Muscle of leg (tissue), 16 donors: Measurements from ENCODE around the gene TBC1D14. TPM values are rescaled to one million over a fixed set of nuclear protein-coding genes. Genes with fewer than 3 reads are reported as not detected.

Source experiments
- DNase-seq: peaks from one replicate; pipeline ENCODE4 v3.0.0; 2013
- H3K27ac ChIP-seq: one replicate; pipeline ENCODE4 v1.5.1; 2013; ENCODE audit warnings: mild to moderate bottlenecking, low read length, control low read depth
- H3K27me3 ChIP-seq: one replicate; pipeline ENCODE4 v1.6.1; 2013; ENCODE audit warnings: low read length; ENCODE audit not compliant: control insufficient read depth, insufficient read depth
- H3K36me3 ChIP-seq: one replicate; pipeline ENCODE4 v1.6.1; 2013; ENCODE audit warnings: low read length; ENCODE audit not compliant: control insufficient read depth, insufficient read depth
- H3K4me1 ChIP-seq: one replicate; pipeline ENCODE4 v1.6.1; 2013; ENCODE audit warnings: low read length; ENCODE audit not compliant: control insufficient read depth, insufficient read depth
- H3K4me3 ChIP-seq: one replicate; pipeline ENCODE4 v1.5.1; 2013; ENCODE audit warnings: low read length, control low read depth
- H3K9me3 ChIP-seq: replicated peaks from 2 replicates; pipeline ENCODE4 v1.6.1; 2013; ENCODE audit warnings: low read depth, low read length; ENCODE audit not compliant: control insufficient read depth
- WGBS: methylation state at CpG from one replicate; pipeline ENCODE4 v1.1.5; 2013; ENCODE audit warnings: missing lambda C conversion rate; ENCODE audit not compliant: insufficient coverage; 5-methylcytosine and 5-hydroxymethylcytosine counted together
- long read RNA-seq, 11 donors: transcript quantifications; one replicate each; lab custom pipeline, GENCODE V29; 2026
- polyA plus RNA-seq, 8 donors: library from polyadenylated mRNA; unstranded; fragments of 120-200 nt; gene quantifications; one replicate each; pipeline versions ENCODE4 v1.2.1 to v1.2.3, GENCODE V29; 2013; ENCODE audit warnings: inconsistent platforms in 1 of 8, low replicate concordance in 1 of 8; ENCODE audit not compliant: insufficient read length in 8 of 8, insufficient read depth in 1 of 8
- total RNA-seq: library from RNA; stranded (reverse); fragments of 120-200 nt; gene quantifications from one replicate; pipeline ENCODE4 v1.2.4, GENCODE V29; 2013

The TBC1D14 gene, protein sequence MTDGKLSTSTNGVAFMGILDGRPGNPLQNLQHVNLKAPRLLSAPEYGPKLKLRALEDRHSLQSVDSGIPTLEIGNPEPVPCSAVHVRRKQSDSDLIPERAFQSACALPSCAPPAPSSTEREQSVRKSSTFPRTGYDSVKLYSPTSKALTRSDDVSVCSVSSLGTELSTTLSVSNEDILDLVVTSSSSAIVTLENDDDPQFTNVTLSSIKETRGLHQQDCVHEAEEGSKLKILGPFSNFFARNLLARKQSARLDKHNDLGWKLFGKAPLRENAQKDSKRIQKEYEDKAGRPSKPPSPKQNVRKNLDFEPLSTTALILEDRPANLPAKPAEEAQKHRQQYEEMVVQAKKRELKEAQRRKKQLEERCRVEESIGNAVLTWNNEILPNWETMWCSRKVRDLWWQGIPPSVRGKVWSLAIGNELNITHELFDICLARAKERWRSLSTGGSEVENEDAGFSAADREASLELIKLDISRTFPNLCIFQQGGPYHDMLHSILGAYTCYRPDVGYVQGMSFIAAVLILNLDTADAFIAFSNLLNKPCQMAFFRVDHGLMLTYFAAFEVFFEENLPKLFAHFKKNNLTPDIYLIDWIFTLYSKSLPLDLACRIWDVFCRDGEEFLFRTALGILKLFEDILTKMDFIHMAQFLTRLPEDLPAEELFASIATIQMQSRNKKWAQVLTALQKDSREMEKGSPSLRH
- total RNA-seq (45.2 TPM), polyA plus RNA-seq (10 to 100 TPM; 31.3 to 40.3 (median 38.7) TPM)
- long read RNA-seq, donor 1, full-length matches to known transcripts, result 4 of 4 reads
- long read RNA-seq, donor 1, partial matches to known transcripts, result 0 of 4 reads
- long read RNA-seq, donor 1, other reads (novel, unspliced or antisense), result 0 of 4 reads
- long read RNA-seq, donor 2, full-length matches to known transcripts, result 1 of 1 reads
- long read RNA-seq, donor 2, partial matches to known transcripts, result 0 of 1 reads
- long read RNA-seq, donor 2, other reads (novel, unspliced or antisense), result 0 of 1 reads
- long read RNA-seq, donor 3, result 0 reads
- long read RNA-seq, donor 4, full-length matches to known transcripts, result 2 of 2 reads
- long read RNA-seq, donor 4, partial matches to known transcripts, result 0 of 2 reads
- long read RNA-seq, donor 4, other reads (novel, unspliced or antisense), result 0 of 2 reads
- long read RNA-seq, donor 5, full-length matches to known transcripts, result 6 of 12 reads
- long read RNA-seq, donor 5, partial matches to known transcripts, result 0 of 12 reads
- long read RNA-seq, donor 5, other reads (novel, unspliced or antisense), result 6 of 12 reads
- long read RNA-seq, donor 6, full-length matches to known transcripts, result 4 of 20 reads
- long read RNA-seq, donor 6, partial matches to known transcripts, result 11 of 20 reads
- long read RNA-seq, donor 6, other reads (novel, unspliced or antisense), result 5 of 20 reads
- long read RNA-seq, donor 7, full-length matches to known transcripts, result 1 of 1 reads
- long read RNA-seq, donor 7, partial matches to known transcripts, result 0 of 1 reads
- long read RNA-seq, donor 7, other reads (novel, unspliced or antisense), result 0 of 1 reads
- long read RNA-seq, donor 8, full-length matches to known transcripts, result 1 of 1 reads
- long read RNA-seq, donor 8, partial matches to known transcripts, result 0 of 1 reads
- long read RNA-seq, donor 8, other reads (novel, unspliced or antisense), result 0 of 1 reads
- long read RNA-seq, donor 9, full-length matches to known transcripts, result 1 of 1 reads
- long read RNA-seq, donor 9, partial matches to known transcripts, result 0 of 1 reads
- long read RNA-seq, donor 9, other reads (novel, unspliced or antisense), result 0 of 1 reads
- long read RNA-seq, donor 10, full-length matches to known transcripts, result 1 of 1 reads
- long read RNA-seq, donor 10, partial matches to known transcripts, result 0 of 1 reads
- long read RNA-seq, donor 10, other reads (novel, unspliced or antisense), result 0 of 1 reads
- long read RNA-seq, donor 11, full-length matches to known transcripts, result 1 of 1 reads
- long read RNA-seq, donor 11, partial matches to known transcripts, result 0 of 1 reads
- long read RNA-seq, donor 11, other reads (novel, unspliced or antisense), result 0 of 1 reads

DNA sequence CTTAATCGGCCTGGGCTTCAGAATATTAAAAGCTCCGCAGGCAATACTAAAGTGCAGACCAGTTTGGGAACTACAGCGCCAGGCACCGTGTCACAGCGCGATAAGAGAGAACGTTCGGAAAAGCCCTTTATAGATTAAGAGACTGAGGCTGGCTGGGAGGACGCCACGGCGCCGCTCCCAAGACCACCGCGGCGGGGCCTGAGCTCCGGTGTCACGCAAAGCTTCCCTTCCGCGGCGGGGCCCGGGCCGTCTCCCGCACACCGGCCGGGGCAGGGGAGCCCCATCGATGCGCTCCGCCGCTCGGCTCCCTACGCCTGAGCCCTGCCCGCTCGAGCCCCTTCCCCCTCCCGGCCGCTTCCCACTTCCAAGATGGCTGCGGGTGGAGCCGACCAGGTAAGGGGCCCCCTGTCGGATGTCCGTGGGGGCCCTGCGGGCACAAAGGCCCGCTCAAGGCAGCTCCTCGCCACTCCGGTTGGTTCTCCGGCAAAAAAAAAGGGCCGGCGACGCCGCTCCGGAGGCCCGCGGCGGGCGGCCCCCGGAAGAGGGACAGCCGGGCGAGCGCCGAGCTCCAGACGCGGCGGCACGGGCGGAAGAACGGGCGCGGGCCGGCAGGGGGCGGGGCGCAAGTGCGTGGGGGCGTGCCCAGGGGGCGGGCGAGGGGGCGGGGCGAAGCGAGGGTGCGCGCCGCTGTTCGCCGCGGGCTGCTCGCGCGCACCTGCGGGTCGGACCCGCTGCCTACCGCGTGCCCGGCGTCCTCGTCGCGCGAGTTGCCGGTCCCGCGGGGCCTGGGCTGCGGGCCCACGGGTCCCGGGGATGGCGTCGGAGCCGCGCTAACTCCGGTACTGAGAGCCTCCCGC is at the start of gene TBC1D14:
Gene TBC1D14, plus strand, starts transcription at position 714 of the 857 bp plus-strand sequence. CDS start 13,564 bp downstream, outside the sequence.
- peak within 1 kb of the TSS; percentile 96 for H3K27ac ChIP-seq
- no peaks in the 10 kb centered on the region for H3K9me3 ChIP-seq
- H3K36me3 ChIP-seq, result no peaks in the 10 kb centered on the region
- H3K4me3 ChIP-seq, result peak within 1 kb of the TSS; percentile 86
- H3K27me3 ChIP-seq, result peaks cover 32% of the 10 kb centered on the region
- H3K4me1 ChIP-seq, result peaks cover 35% of the 10 kb centered on the region
- DNase-seq, result peak; percentile 95
- WGBS, result under 1% methylated on average over 107 of the region's 108 CpGs

DNA sequence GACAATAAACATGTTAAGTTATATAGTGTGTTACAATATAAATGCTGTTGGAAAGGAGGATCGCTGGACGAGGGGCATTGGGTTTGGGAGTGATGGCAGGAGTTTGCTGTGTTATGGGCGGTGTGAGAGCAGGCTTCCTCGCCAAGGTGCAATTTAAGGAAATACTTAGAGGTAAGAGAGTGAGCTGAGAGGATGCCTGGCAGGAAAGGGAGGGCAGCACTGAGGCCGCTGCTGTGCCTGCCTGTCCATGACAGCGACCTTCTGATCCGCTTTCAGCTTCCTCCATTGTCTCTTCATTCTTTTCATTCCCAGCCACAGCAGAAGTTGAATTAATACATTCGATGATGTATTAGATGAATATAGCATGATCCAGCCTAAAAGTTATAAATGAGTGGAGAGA is 41.2 kb upstream of the TBC1D14 start:
- no peak overlapping the region for H3K4me3 ChIP-seq
- H3K4me1 ChIP-seq, result peaks cover 5% of the 10 kb centered on the region
- no peaks in the 10 kb centered on the region for H3K27me3 ChIP-seq
- H3K9me3 ChIP-seq, result no peaks in the 10 kb centered on the region
- 94% methylated on average over 4 of the region's 8 CpGs for WGBS
- no peak overlapping the region for H3K27ac ChIP-seq
- no peak for DNase-seq
- H3K36me3 ChIP-seq, result peaks cover 50% of the 10 kb centered on the region

DNA sequence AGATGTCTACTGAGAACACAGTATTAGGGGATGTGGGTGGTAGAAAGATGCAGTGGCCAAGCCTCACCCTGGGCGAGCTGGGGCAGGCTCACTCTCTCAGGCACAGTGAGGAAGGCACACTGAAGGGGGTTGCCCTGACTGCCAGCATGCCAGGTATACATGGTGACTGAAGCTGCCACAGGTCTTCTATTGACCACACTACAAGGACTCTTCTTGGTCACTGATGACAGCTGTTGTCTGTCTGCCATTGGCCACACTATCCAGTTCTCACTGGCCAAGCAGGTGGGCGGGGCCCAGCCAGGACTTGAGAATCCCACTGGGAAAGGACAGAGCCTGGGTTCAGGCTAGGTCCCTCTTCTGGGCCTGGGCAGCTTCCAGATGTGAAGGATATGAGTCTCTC is 39.7 kb upstream of the TBC1D14 start:
- 100% methylated on average over 1 of the region's 2 CpGs for WGBS

DNA sequence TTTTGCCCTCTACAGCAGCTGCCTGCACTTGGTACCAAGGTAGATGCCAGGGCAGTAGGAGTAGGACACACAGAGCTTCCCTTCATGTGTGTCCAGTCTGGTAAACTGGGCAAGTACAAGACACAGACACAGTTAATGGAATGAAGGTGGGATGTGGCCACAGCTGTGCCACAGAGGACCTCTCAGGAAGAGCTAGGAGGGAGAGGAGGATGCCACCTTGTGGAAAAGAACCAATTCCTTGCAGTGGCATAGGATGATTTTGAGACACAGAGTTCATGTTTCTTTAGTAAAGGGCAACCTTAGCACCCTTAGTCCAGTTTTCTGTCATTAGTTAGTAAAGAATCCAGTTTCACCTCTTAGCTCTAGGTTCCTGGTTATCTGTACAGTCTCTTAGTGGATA is 36.3 kb upstream of the TBC1D14 start:
- Histone ChIP-seq H3K9me3 (no peaks in the 10 kb centered on the region), H3K36me3 (peaks cover 61% of the 10 kb centered on the region), H3K4me3 (no peak overlapping the region), H3K27me3 (no peaks in the 10 kb centered on the region), H3K27ac (no peak overlapping the region), H3K4me1 (peaks cover 37% of the 10 kb centered on the region)
- DNase-seq, result no peak

More for the DNA sequence above, 39.7 kb upstream of the TBC1D14 start:
- Histone ChIP-seq H3K27me3 (no peaks in the 10 kb centered on the region), H3K4me1 (peaks cover 17% of the 10 kb centered on the region), H3K27ac (no peak overlapping the region), H3K36me3 (peaks cover 56% of the 10 kb centered on the region), H3K9me3 (no peaks in the 10 kb centered on the region), H3K4me3 (no peak overlapping the region)
- no peak for DNase-seq

DNA sequence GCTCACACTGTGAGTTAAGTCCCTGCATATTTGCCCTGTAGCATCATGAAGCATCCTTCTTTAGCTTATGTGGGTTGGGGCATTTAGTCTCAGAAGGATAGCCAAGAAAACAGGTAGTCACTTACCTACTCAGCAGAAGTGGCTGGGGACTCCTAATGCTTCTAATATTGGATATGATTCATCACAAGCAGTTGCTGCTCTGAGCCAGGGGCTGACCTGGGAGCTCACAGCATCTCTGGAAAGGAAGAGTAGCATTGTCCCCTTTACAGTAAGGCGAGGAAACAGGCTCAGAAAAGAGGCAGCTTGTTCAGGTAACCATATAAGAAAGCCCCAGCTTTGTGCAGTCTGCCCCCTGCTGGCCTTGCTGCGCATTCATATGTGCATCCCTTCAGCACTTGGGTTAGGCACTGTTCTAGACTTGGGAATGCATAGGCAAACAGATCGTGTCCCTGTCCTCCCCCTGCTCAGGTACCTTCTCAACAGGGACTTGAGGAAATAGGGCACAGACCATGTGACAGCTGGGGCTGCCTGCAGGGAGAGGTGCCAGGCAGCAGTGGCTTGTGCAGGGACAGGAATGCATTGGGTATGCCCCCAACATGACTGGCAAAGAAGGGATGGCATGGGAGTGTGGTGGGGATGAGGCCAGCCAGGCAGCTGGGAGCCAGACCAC is 35.7 kb upstream of the TBC1D14 start:
- DNase-seq, result peak; percentile 65
- Histone ChIP-seq H3K36me3 (peaks cover 62% of the 10 kb centered on the region), H3K4me3 (no peak overlapping the region), H3K9me3 (no peaks in the 10 kb centered on the region), H3K27me3 (no peaks in the 10 kb centered on the region), H3K27ac (no peak overlapping the region), H3K4me1 (peaks cover 37% of the 10 kb centered on the region)
- WGBS, result 52% methylated on average over 3 of the region's 3 CpGs

DNA sequence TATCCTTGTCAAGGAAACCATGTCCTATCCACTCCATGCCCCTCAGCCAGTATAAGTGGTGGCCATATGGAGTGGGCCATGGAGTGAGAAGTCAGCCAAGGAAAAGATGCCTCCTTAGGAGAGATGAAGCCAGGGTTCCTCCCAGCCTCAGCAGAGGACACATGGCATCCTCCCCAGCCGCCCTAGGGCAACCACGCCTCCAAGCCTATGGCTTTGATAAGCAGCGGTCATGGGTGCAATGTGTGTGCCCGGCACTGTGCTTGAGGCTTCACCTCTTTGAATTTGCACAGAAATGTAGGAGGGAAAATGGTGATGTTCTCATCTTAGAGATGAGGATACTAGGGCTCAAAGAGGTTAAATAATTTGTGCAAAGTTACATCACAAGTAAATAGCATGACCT is 34.6 kb upstream of the TBC1D14 start:
- Histone ChIP-seq H3K27me3 (no peaks in the 10 kb centered on the region), H3K9me3 (no peaks in the 10 kb centered on the region), H3K36me3 (peaks cover 70% of the 10 kb centered on the region), H3K27ac (no peak overlapping the region), H3K4me1 (peaks cover 36% of the 10 kb centered on the region), H3K4me3 (no peak overlapping the region)
- DNase-seq, result no peak
- WGBS, result 94% methylated on average over 4 of the region's 4 CpGs

DNA sequence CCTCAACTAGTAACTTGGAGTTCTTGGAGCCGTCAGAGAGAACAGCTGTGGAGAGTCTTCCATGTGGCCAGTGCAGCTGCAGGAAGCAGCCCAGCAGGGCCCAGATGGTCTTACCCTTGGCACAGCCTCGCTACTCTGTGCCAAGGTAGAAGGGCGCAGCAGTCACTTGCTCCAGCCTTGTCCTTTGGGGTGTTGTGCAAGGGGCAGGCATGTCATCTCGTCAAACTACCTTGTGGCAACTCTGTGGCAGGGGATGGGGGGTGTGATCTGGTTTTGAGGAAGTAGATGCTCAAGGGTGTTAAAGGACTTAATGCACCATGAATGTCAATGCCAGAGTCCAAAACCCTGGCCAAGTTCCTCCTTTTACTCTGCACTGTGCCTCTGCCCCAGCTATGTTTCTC is 34.2 kb upstream of the TBC1D14 start:
- Histone ChIP-seq H3K27me3 (no peaks in the 10 kb centered on the region), H3K9me3 (no peaks in the 10 kb centered on the region), H3K4me3 (no peak overlapping the region), H3K4me1 (peaks cover 34% of the 10 kb centered on the region), H3K27ac (peak overlapping the region; percentile 47), H3K36me3 (peaks cover 70% of the 10 kb centered on the region)
- WGBS, result 62% methylated on average over 4 of the region's 4 CpGs
- DNase-seq, result peak; percentile 75

DNA sequence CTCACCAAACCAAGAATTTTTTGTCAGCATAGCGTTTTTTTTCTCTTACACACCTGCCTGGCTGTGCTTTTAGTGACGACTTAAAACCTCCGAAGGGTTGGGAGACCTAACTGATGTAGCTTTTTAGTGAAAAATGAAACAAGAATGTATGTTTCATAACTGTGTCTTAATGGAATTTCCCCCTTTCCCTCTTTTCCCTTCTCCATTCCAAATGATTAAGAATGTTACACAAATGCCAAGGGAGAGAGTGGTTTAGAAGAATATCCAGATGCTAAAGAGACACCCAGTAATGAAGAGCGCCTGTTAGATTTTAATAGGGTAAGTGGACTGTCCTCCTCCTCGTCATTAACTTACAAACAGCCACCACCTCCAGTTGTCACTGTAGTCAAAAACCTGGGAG is 33.2 kb upstream of the TBC1D14 start:
- Histone ChIP-seq H3K4me3 (no peak overlapping the region), H3K4me1 (peaks cover 34% of the 10 kb centered on the region), H3K27ac (no peak overlapping the region), H3K36me3 (peaks cover 75% of the 10 kb centered on the region), H3K27me3 (no peaks in the 10 kb centered on the region), H3K9me3 (no peaks in the 10 kb centered on the region)
- no peak for DNase-seq
- WGBS, result no CpG with 5 or more reads among the region's 5 CpGs
